Measurements from ENCODE around the gene OLIG1.
A peak's percentile ranks its signal among the peaks of the same experiment; 100 is the strongest.

The OLIG1 gene

GRCh38 chr21:33114276-33114675 lies 44.3 kb downstream of the OLIG1 start:
- no peaks in the 10 kb centered on the region for H3K27me3 ChIP-seq (ENCODE audit: insufficient read depth, low read length, poor library complexity, severe bottlenecking)
- TF ChIP-seq EZH2phosphoT487 (IDR thresholded peaks at IDR 0.05; ENCODE audit: borderline replicate concordance): no peak
- TF ChIP-seq CTCF (conservative IDR thresholded peaks at IDR 0.05; ENCODE audit: low read length): no peak
- H2AFZ ChIP-seq (ENCODE audit: low read length): no peak overlapping the region

GRCh38 chr21:33115631-33116510 lies 45.9 kb downstream of the OLIG1 start:
- peaks cover 10% of the 10 kb centered on the region for H3K4me1 ChIP-seq (ENCODE audit: insufficient read depth, low read length, poor library complexity, severe bottlenecking)
- H3K27me3 ChIP-seq (ENCODE audit: insufficient read depth, low read length, poor library complexity, severe bottlenecking): no peaks in the 10 kb centered on the region
- no peak overlapping the region for H2AFZ ChIP-seq (ENCODE audit: low read length)
- no peaks in the 10 kb centered on the region for H3F3A ChIP-seq (ENCODE audit: low read depth)
- H3K36me3 ChIP-seq (ENCODE audit: insufficient read depth, low read length): no peaks in the 10 kb centered on the region
- H3K4me3 ChIP-seq (ENCODE audit: low read length, poor library complexity, severe bottlenecking): no peak overlapping the region
- H3K9ac ChIP-seq (ENCODE audit: low read depth, low read length, poor library complexity, severe bottlenecking): no peak overlapping the region
- TF ChIP-seq EZH2phosphoT487 (IDR thresholded peaks at IDR 0.05; ENCODE audit: borderline replicate concordance): no peak
- no peak for TF ChIP-seq CTCF (conservative IDR thresholded peaks at IDR 0.05; ENCODE audit: low read length)
- no peaks in the 10 kb centered on the region for H4K20me1 ChIP-seq (ENCODE audit: insufficient read depth, low read length, poor library complexity, severe bottlenecking)
- no peaks in the 10 kb centered on the region for H3K79me2 ChIP-seq (ENCODE audit: insufficient read depth, low read length)
- H3K4me2 ChIP-seq (ENCODE audit: low read depth, low read length, poor library complexity, severe bottlenecking): peak overlapping the region; percentile 0
- H3K9me3 ChIP-seq (ENCODE audit: insufficient read depth, low read depth, low read length): no peaks in the 10 kb centered on the region
- H3K9me2 ChIP-seq (replicated peaks; ENCODE audit: low read depth, low read length): no peaks in the 10 kb centered on the region

More at GRCh38 chr21:33114276-33114675, 44.3 kb downstream of the OLIG1 start:
- H3K79me2 ChIP-seq (ENCODE audit: insufficient read depth, low read length): no peaks in the 10 kb centered on the region
- peaks cover 10% of the 10 kb centered on the region for H3K4me1 ChIP-seq (ENCODE audit: insufficient read depth, low read length, poor library complexity, severe bottlenecking)
- H3K4me2 ChIP-seq (ENCODE audit: low read depth, low read length, poor library complexity, severe bottlenecking): no peak overlapping the region
- H3K9ac ChIP-seq (ENCODE audit: low read depth, low read length, poor library complexity, severe bottlenecking): no peak overlapping the region
- no peaks in the 10 kb centered on the region for H3K36me3 ChIP-seq (ENCODE audit: insufficient read depth, low read length)
- no peaks in the 10 kb centered on the region for H3F3A ChIP-seq (ENCODE audit: low read depth)
- no peaks in the 10 kb centered on the region for H3K9me3 ChIP-seq (ENCODE audit: insufficient read depth, low read depth, low read length)
- no peak overlapping the region for H3K4me3 ChIP-seq (ENCODE audit: low read length, poor library complexity, severe bottlenecking)
- no peaks in the 10 kb centered on the region for H4K20me1 ChIP-seq (ENCODE audit: insufficient read depth, low read length, poor library complexity, severe bottlenecking)
- no peaks in the 10 kb centered on the region for H3K9me2 ChIP-seq (replicated peaks; ENCODE audit: low read depth, low read length)

- Histone ChIP-seq H3K4me3 (ENCODE audit: low read length, poor library complexity, severe bottlenecking) (no peak overlapping the region), H3K9me2 (replicated peaks; ENCODE audit: low read depth, low read length) (no peaks in the 10 kb centered on the region), H3K36me3 (ENCODE audit: insufficient read depth, low read length) (no peaks in the 10 kb centered on the region), H4K20me1 (ENCODE audit: insufficient read depth, low read length, poor library complexity, severe bottlenecking) (no peaks in the 10 kb centered on the region), H3F3A (ENCODE audit: low read depth) (no peaks in the 10 kb centered on the region), H3K4me1 (ENCODE audit: insufficient read depth, low read length, poor library complexity, severe bottlenecking) (peaks cover 10% of the 10 kb centered on the region), H3K79me2 (ENCODE audit: insufficient read depth, low read length) (no peaks in the 10 kb centered on the region), H3K4me2 (ENCODE audit: low read depth, low read length, poor library complexity, severe bottlenecking) (peak overlapping the region; percentile 0), H2AFZ (ENCODE audit: low read length) (no peak overlapping the region), H3K27me3 (ENCODE audit: insufficient read depth, low read length, poor library complexity, severe bottlenecking) (no peaks in the 10 kb centered on the region), H3K9me3 (ENCODE audit: insufficient read depth, low read depth, low read length) (no peaks in the 10 kb centered on the region), H3K9ac (ENCODE audit: low read depth, low read length, poor library complexity, severe bottlenecking) (no peak overlapping the region)
- TF ChIP-seq EZH2phosphoT487 (IDR thresholded peaks at IDR 0.05; ENCODE audit: borderline replicate concordance) (no peak), CTCF (conservative IDR thresholded peaks at IDR 0.05; ENCODE audit: low read length) (no peak)
Measured at GRCh38 chr21:33116676-33117075, 46.7 kb downstream of the OLIG1 start.

All from Loucy (cell line).